Neural cell (in vitro differentiated cells): ENCODE results near the gene ZFYVE28. TPM values are rescaled to one million over a fixed set of nuclear protein-coding genes. Genes with fewer than 3 reads are reported as not detected.

Experiments used
- H2AFZ ChIP-seq: fragments of 200-600, 300-800 bp; sonication (generic), shearing (Covaris generic); 2 replicates; pipeline ENCODE4 v1.6.0; 2014; ENCODE audit warnings: low read depth, mild to moderate bottlenecking, antibody characterized with exemption, low read length, moderate library complexity
- H3F3A ChIP-seq: fragments of 200-600 bp; shearing (Covaris generic); 2 replicates; pipeline ENCODE4 v1.6.1; 2016; ENCODE audit warnings: mild to moderate bottlenecking, moderate library complexity, mixed read lengths, antibody characterized with exemption, low read length; ENCODE audit not compliant: insufficient read depth, poor library complexity, severe bottlenecking
- H3K27ac ChIP-seq: fragments of 200-600, 300-800 bp; sonication (generic), shearing (Covaris generic); 2 replicates; pipeline ENCODE4 v1.5.1; 2014; ENCODE audit warnings: mild to moderate bottlenecking, low read length, moderate library complexity
- H3K27me3 ChIP-seq: fragments of 300-800, 200-600 bp; sonication (generic), shearing (Covaris generic); 2 replicates; pipeline ENCODE4 v1.6.0; 2014; ENCODE audit warnings: mild to moderate bottlenecking, low read depth, low read length, moderate library complexity; ENCODE audit not compliant: insufficient read depth
- H3K36me3 ChIP-seq: fragments of 300-800, 200-600 bp; sonication (generic), shearing (Covaris generic); 2 replicates; pipeline ENCODE4 v1.5.1; 2014; ENCODE audit warnings: mild to moderate bottlenecking, antibody characterized with exemption, low read length, moderate library complexity; ENCODE audit not compliant: insufficient read depth
- H3K4me2 ChIP-seq: fragments of 300-800, 200-600 bp; sonication (generic), shearing (Covaris generic); 2 replicates; pipeline ENCODE4 v1.6.0; 2014; ENCODE audit warnings: mild to moderate bottlenecking, low read length
- H3K4me3 ChIP-seq: fragments of 300-800, 200-600 bp; sonication (generic), shearing (Covaris generic); 2 replicates; pipeline ENCODE4 v1.5.1; 2014; ENCODE audit warnings: mild to moderate bottlenecking, low read length, moderate library complexity
- H3K79me2 ChIP-seq: fragments of 200-600 bp; shearing (Covaris generic); replicated peaks from 2 replicates; pipeline ENCODE4 v1.6.0; 2014; ENCODE audit warnings: mild to moderate bottlenecking, low read length, moderate library complexity; ENCODE audit not compliant: insufficient read depth
- H3K9ac ChIP-seq: fragments of 300-800, 200-600 bp; sonication (generic), shearing (Covaris generic); 2 replicates; pipeline ENCODE4 v1.6.1; 2016; ENCODE audit warnings: mild to moderate bottlenecking, low read length, mixed read lengths
- H3K9me2 ChIP-seq: fragments of 200-600 bp; shearing (Covaris generic); 2 replicates; pipeline ENCODE4 v1.6.1; 2016; ENCODE audit warnings: mild to moderate bottlenecking, low read length, mixed read lengths; ENCODE audit not compliant: insufficient read depth
- H3K9me3 ChIP-seq: fragments of 200-600, 300-800 bp; sonication (generic), shearing (Covaris generic); 2 replicates; pipeline ENCODE4 v1.6.1; 2016; ENCODE audit warnings: mild to moderate bottlenecking, mixed run types, low read length, moderate library complexity, mixed read lengths
- H4K20me1 ChIP-seq: fragments of 200-600 bp; shearing (Covaris generic); 2 replicates; pipeline ENCODE4 v1.6.1; 2016; ENCODE audit warnings: mild to moderate bottlenecking, mixed run types; ENCODE audit not compliant: insufficient read depth
- CTCF ChIP-seq: fragments of 450-650 bp; IDR thresholded peaks from 2 replicates; pipeline ENCODE4 v1.5.1; 2014; ENCODE audit warnings: antibody characterized with exemption, mild to moderate bottlenecking, moderate library complexity; ENCODE audit not compliant: poor library complexity, severe bottlenecking
- EP300 ChIP-seq: fragments of 450-650 bp; conservative IDR thresholded peaks from 2 replicates; pipeline ENCODE4 v1.6.1; 2014; ENCODE audit warnings: antibody characterized with exemption, mild to moderate bottlenecking, moderate library complexity; ENCODE audit not compliant: poor library complexity, severe bottlenecking
- EZH2 ChIP-seq: fragments of 200-600, 300-800 bp; shearing (Covaris generic), sonication (generic); IDR thresholded peaks from 2 replicates; pipeline ENCODE4 v1.6.1; 2014; ENCODE audit warnings: antibody characterized with exemption, low read length, borderline replicate concordance, mild to moderate bottlenecking; ENCODE audit not compliant: insufficient read depth, poor library complexity, severe bottlenecking
- MXI1 ChIP-seq: fragments of 450-650 bp; conservative IDR thresholded peaks from 2 replicates; pipeline ENCODE4 v1.6.1; 2014; ENCODE audit warnings: antibody characterized with exemption, mild to moderate bottlenecking; ENCODE audit not compliant: poor library complexity, severe bottlenecking
- POLR2AphosphoS5 ChIP-seq: IDR thresholded peaks from 2 replicates; pipeline ENCODE4 v1.6.1; 2012
- RAD21 ChIP-seq: fragments of 450-650 bp; conservative IDR thresholded peaks from 2 replicates; pipeline ENCODE4 v1.6.1; 2014; ENCODE audit warnings: antibody characterized with exemption, mild to moderate bottlenecking, moderate library complexity
- REST ChIP-seq: IDR thresholded peaks from 2 replicates; pipeline ENCODE4 v1.6.1; 2012; ENCODE audit warnings: borderline replicate concordance
- SMC3 ChIP-seq: fragments of 450-650 bp; conservative IDR thresholded peaks from 2 replicates; pipeline ENCODE4 v1.6.1; 2014; ENCODE audit warnings: antibody characterized with exemption, mild to moderate bottlenecking, moderate library complexity; ENCODE audit not compliant: poor library complexity
- TAF1 ChIP-seq: IDR thresholded peaks from 2 replicates; pipeline ENCODE4 v1.6.1; 2012; ENCODE audit warnings: low read depth
- polyA plus RNA-seq: library from polyadenylated mRNA; depleted of rRNA; stranded (reverse); fragments of >200 nt; gene quantifications from 2 replicates; pipeline ENCODE4 v1.2.3, GENCODE V29; 2014

The ZFYVE28 gene
- polyA plus RNA-seq, 1 donor from 2014 or later, result 2.4 TPM

- Histone ChIP-seq H3K9me3 (no peaks in the 10 kb centered on the region), H3K4me2 (no peak overlapping the region), H3K27me3 (no peaks in the 10 kb centered on the region), H3K79me2 (no peaks in the 10 kb centered on the region), H3K36me3 (no peaks in the 10 kb centered on the region), H3F3A (no peaks in the 10 kb centered on the region), H4K20me1 (no peaks in the 10 kb centered on the region), H3K9ac (no peak overlapping the region), H3K9me2 (no peaks in the 10 kb centered on the region), H3K4me3 (no peak overlapping the region), H2AFZ (no peak overlapping the region), H3K27ac (no peak overlapping the region)
- TF ChIP-seq SMC3 (no peak), POLR2AphosphoS5 (no peak), CTCF (no peak), RAD21 (no peak), MXI1 (no peak), REST (no peak), EZH2 (no peak), TAF1 (no peak), EP300 (no peak)
Observed at GRCh38 chr4:2387829-2388228, 30.6 kb downstream of the ZFYVE28 start.

- no peak overlapping the region for H3K4me2 ChIP-seq
- no peaks in the 10 kb centered on the region for H4K20me1 ChIP-seq
- H3K27me3 ChIP-seq, result no peaks in the 10 kb centered on the region
- no peak overlapping the region for H3K4me3 ChIP-seq
- TF ChIP-seq TAF1, result no peak
- TF ChIP-seq CTCF, result no peak
- no peak for TF ChIP-seq MXI1
- TF ChIP-seq REST, result no peak
- no peak for TF ChIP-seq POLR2AphosphoS5
- no peak overlapping the region for H2AFZ ChIP-seq
- no peak overlapping the region for H3K9ac ChIP-seq
- no peak overlapping the region for H3K27ac ChIP-seq
- no peaks in the 10 kb centered on the region for H3F3A ChIP-seq
- no peaks in the 10 kb centered on the region for H3K36me3 ChIP-seq
- H3K9me2 ChIP-seq, result no peaks in the 10 kb centered on the region
- H3K79me2 ChIP-seq, result no peaks in the 10 kb centered on the region
- no peaks in the 10 kb centered on the region for H3K9me3 ChIP-seq
Observed at GRCh38 chr4:2387218-2387617, 31.2 kb downstream of the ZFYVE28 start.
